Neural cell (in vitro differentiated cells): ENCODE measurements around the gene SAMD8. TPM values are rescaled to one million over a fixed set of nuclear protein-coding genes. Genes with fewer than 3 reads are reported as not detected.
"Not testable (repeated sequence)": the region's sequence is repeated elsewhere in the genome, so short reads cannot be mapped to it uniquely, and the experiment has no call there.

Experiments
- H2AFZ ChIP-seq: fragments of 200-600, 300-800 bp; sonication (generic), shearing (Covaris generic); 2 replicates; pipeline ENCODE4 v1.6.0; 2014; ENCODE audit warnings: low read depth, mild to moderate bottlenecking, antibody characterized with exemption, low read length, moderate library complexity
- H3F3A ChIP-seq: fragments of 200-600 bp; shearing (Covaris generic); 2 replicates; pipeline ENCODE4 v1.6.1; 2016; ENCODE audit warnings: mild to moderate bottlenecking, moderate library complexity, mixed read lengths, antibody characterized with exemption, low read length; ENCODE audit not compliant: insufficient read depth, poor library complexity, severe bottlenecking
- H3K27ac ChIP-seq: fragments of 200-600, 300-800 bp; sonication (generic), shearing (Covaris generic); 2 replicates; pipeline ENCODE4 v1.5.1; 2014; ENCODE audit warnings: mild to moderate bottlenecking, low read length, moderate library complexity
- H3K27me3 ChIP-seq: fragments of 300-800, 200-600 bp; sonication (generic), shearing (Covaris generic); 2 replicates; pipeline ENCODE4 v1.6.0; 2014; ENCODE audit warnings: mild to moderate bottlenecking, low read depth, low read length, moderate library complexity; ENCODE audit not compliant: insufficient read depth
- H3K36me3 ChIP-seq: fragments of 300-800, 200-600 bp; sonication (generic), shearing (Covaris generic); 2 replicates; pipeline ENCODE4 v1.5.1; 2014; ENCODE audit warnings: mild to moderate bottlenecking, antibody characterized with exemption, low read length, moderate library complexity; ENCODE audit not compliant: insufficient read depth
- H3K4me2 ChIP-seq: fragments of 300-800, 200-600 bp; sonication (generic), shearing (Covaris generic); 2 replicates; pipeline ENCODE4 v1.6.0; 2014; ENCODE audit warnings: mild to moderate bottlenecking, low read length
- H3K4me3 ChIP-seq: fragments of 300-800, 200-600 bp; sonication (generic), shearing (Covaris generic); 2 replicates; pipeline ENCODE4 v1.5.1; 2014; ENCODE audit warnings: mild to moderate bottlenecking, low read length, moderate library complexity
- H3K79me2 ChIP-seq: fragments of 200-600 bp; shearing (Covaris generic); replicated peaks from 2 replicates; pipeline ENCODE4 v1.6.0; 2014; ENCODE audit warnings: mild to moderate bottlenecking, low read length, moderate library complexity; ENCODE audit not compliant: insufficient read depth
- H3K9ac ChIP-seq: fragments of 300-800, 200-600 bp; sonication (generic), shearing (Covaris generic); 2 replicates; pipeline ENCODE4 v1.6.1; 2016; ENCODE audit warnings: mild to moderate bottlenecking, low read length, mixed read lengths
- H3K9me2 ChIP-seq: fragments of 200-600 bp; shearing (Covaris generic); 2 replicates; pipeline ENCODE4 v1.6.1; 2016; ENCODE audit warnings: mild to moderate bottlenecking, low read length, mixed read lengths; ENCODE audit not compliant: insufficient read depth
- H3K9me3 ChIP-seq: fragments of 200-600, 300-800 bp; sonication (generic), shearing (Covaris generic); 2 replicates; pipeline ENCODE4 v1.6.1; 2016; ENCODE audit warnings: mild to moderate bottlenecking, mixed run types, low read length, moderate library complexity, mixed read lengths
- H4K20me1 ChIP-seq: fragments of 200-600 bp; shearing (Covaris generic); 2 replicates; pipeline ENCODE4 v1.6.1; 2016; ENCODE audit warnings: mild to moderate bottlenecking, mixed run types; ENCODE audit not compliant: insufficient read depth
- CTCF ChIP-seq: fragments of 450-650 bp; IDR thresholded peaks from 2 replicates; pipeline ENCODE4 v1.5.1; 2014; ENCODE audit warnings: antibody characterized with exemption, mild to moderate bottlenecking, moderate library complexity; ENCODE audit not compliant: poor library complexity, severe bottlenecking
- EP300 ChIP-seq: fragments of 450-650 bp; conservative IDR thresholded peaks from 2 replicates; pipeline ENCODE4 v1.6.1; 2014; ENCODE audit warnings: antibody characterized with exemption, mild to moderate bottlenecking, moderate library complexity; ENCODE audit not compliant: poor library complexity, severe bottlenecking
- EZH2 ChIP-seq: fragments of 200-600, 300-800 bp; shearing (Covaris generic), sonication (generic); IDR thresholded peaks from 2 replicates; pipeline ENCODE4 v1.6.1; 2014; ENCODE audit warnings: antibody characterized with exemption, low read length, borderline replicate concordance, mild to moderate bottlenecking; ENCODE audit not compliant: insufficient read depth, poor library complexity, severe bottlenecking
- MXI1 ChIP-seq: fragments of 450-650 bp; conservative IDR thresholded peaks from 2 replicates; pipeline ENCODE4 v1.6.1; 2014; ENCODE audit warnings: antibody characterized with exemption, mild to moderate bottlenecking; ENCODE audit not compliant: poor library complexity, severe bottlenecking
- POLR2AphosphoS5 ChIP-seq: IDR thresholded peaks from 2 replicates; pipeline ENCODE4 v1.6.1; 2012
- RAD21 ChIP-seq: fragments of 450-650 bp; conservative IDR thresholded peaks from 2 replicates; pipeline ENCODE4 v1.6.1; 2014; ENCODE audit warnings: antibody characterized with exemption, mild to moderate bottlenecking, moderate library complexity
- REST ChIP-seq: IDR thresholded peaks from 2 replicates; pipeline ENCODE4 v1.6.1; 2012; ENCODE audit warnings: borderline replicate concordance
- SMC3 ChIP-seq: fragments of 450-650 bp; conservative IDR thresholded peaks from 2 replicates; pipeline ENCODE4 v1.6.1; 2014; ENCODE audit warnings: antibody characterized with exemption, mild to moderate bottlenecking, moderate library complexity; ENCODE audit not compliant: poor library complexity
- TAF1 ChIP-seq: IDR thresholded peaks from 2 replicates; pipeline ENCODE4 v1.6.1; 2012; ENCODE audit warnings: low read depth
- polyA plus RNA-seq: library from polyadenylated mRNA; depleted of rRNA; stranded (reverse); fragments of >200 nt; gene quantifications from 2 replicates; pipeline ENCODE4 v1.2.3, GENCODE V29; 2014

The SAMD8 gene
- polyA plus RNA-seq, 1 donor from 2014 or later, result 32.9 TPM

GRCh38 chr10:75105576-75106197 is 5.8 kb upstream of the SAMD8 start:
- Histone ChIP-seq H3K27me3 (no peaks in the 10 kb centered on the region), H3K9me3 (no peaks in the 10 kb centered on the region), H3K27ac (no peak overlapping the region), H3K79me2 (no peaks in the 10 kb centered on the region), H3K36me3 (no peaks in the 10 kb centered on the region), H3K9ac (no peak overlapping the region), H3K4me3 (no peak overlapping the region), H2AFZ (no peak overlapping the region), H4K20me1 (no peaks in the 10 kb centered on the region), H3F3A (no peaks in the 10 kb centered on the region), H3K9me2 (no peaks in the 10 kb centered on the region), H3K4me2 (no peak overlapping the region)
- no peak for TF ChIP-seq CTCF
- no peak for TF ChIP-seq RAD21
- no peak for TF ChIP-seq EZH2
- TF ChIP-seq TAF1, result no peak
- TF ChIP-seq EP300, result no peak
- TF ChIP-seq POLR2AphosphoS5, result no peak
- TF ChIP-seq MXI1, result no peak
- no peak for TF ChIP-seq SMC3
- no peak for TF ChIP-seq REST

GRCh38 chr10:75106242-75106641 is 5.2 kb upstream of the SAMD8 start:
- Histone ChIP-seq H3K27ac (no peak overlapping the region), H3K4me2 (no peak overlapping the region), H3K9me2 (no peaks in the 10 kb centered on the region), H3K36me3 (no peaks in the 10 kb centered on the region), H3F3A (no peaks in the 10 kb centered on the region), H3K9me3 (no peaks in the 10 kb centered on the region), H3K4me3 (no peak overlapping the region), H3K79me2 (no peaks in the 10 kb centered on the region), H2AFZ (no peak overlapping the region), H4K20me1 (no peaks in the 10 kb centered on the region), H3K9ac (no peak overlapping the region), H3K27me3 (no peaks in the 10 kb centered on the region)
- TF ChIP-seq EP300 (no peak), SMC3 (no peak), TAF1 (no peak), MXI1 (no peak), POLR2AphosphoS5 (no peak), RAD21 (no peak), EZH2 (no peak)

- not testable (repeated sequence) for H3K9me3 ChIP-seq, H3K79me2 ChIP-seq, H3K4me2 ChIP-seq, H4K20me1 ChIP-seq, H3K9me2 ChIP-seq, H3K36me3 ChIP-seq, H3K27ac ChIP-seq, H2AFZ ChIP-seq, H3K27me3 ChIP-seq, H3K4me3 ChIP-seq, H3F3A ChIP-seq, H3K9ac ChIP-seq
These were observed 4.6 kb upstream of the SAMD8 start for GRCh38 chr10:75106891-75107290.
